SK-N-SH treated with all-trans-retinoic acid at 6 μM for 48 hours (cell line): Measurements from ENCODE around the gene PIK3AP1.

Experiments used
- ATAC-seq: fragments of 200-7000 bp; cut with Tn5 transposase; 3 replicates; pipeline ENCODE4 v1.9.1; 2020; ENCODE audit warnings: mild to moderate bottlenecking, moderate library complexity
- ARNTL ChIP-seq: fragments of 450-650 bp; formaldehyde crosslinking; IDR thresholded peaks from 2 replicates; pipeline ENCODE4 v1.5.0; 2020; ENCODE audit warnings: low read depth, mild to moderate bottlenecking, moderate library complexity, borderline replicate concordance
- BACH2 ChIP-seq: fragments of 250-450 bp; sonication (Bioruptor Pico); IDR thresholded peaks from 2 replicates; pipeline ENCODE4 v1.9.0; 2021; ENCODE audit warnings: mild to moderate bottlenecking, borderline replicate concordance
- CSDC2 ChIP-seq: fragments of 250-450 bp; sonication (Bioruptor Pico); IDR thresholded peaks from 2 replicates; pipeline ENCODE4 v1.5.0; 2020; ENCODE audit warnings: mild to moderate bottlenecking, moderate library complexity
- ESRRG ChIP-seq: fragments of 250-450 bp; sonication (Bioruptor Pico); IDR thresholded peaks from 2 replicates; pipeline ENCODE4 v1.6.1; 2021; ENCODE audit warnings: mild to moderate bottlenecking
- GLIS3 ChIP-seq: fragments of 250-450 bp; sonication (Bioruptor Pico); IDR thresholded peaks from 2 replicates; pipeline ENCODE4 v1.5.0; 2020; ENCODE audit warnings: mild to moderate bottlenecking, moderate library complexity
- ISL1 ChIP-seq: fragments of 250-450 bp; sonication (Bioruptor Pico); IDR thresholded peaks from 2 replicates; pipeline ENCODE4 v2.1.2; 2022; ENCODE audit warnings: mild to moderate bottlenecking, moderate library complexity
- OSR1 ChIP-seq: fragments of 250-450 bp; sonication (Bioruptor Pico); IDR thresholded peaks from 2 replicates; pipeline ENCODE4 v1.8.0; 2022; ENCODE audit warnings: moderate library complexity, mild to moderate bottlenecking, inconsistent platforms
- PPARA ChIP-seq: fragments of 250-450 bp; sonication (Bioruptor Pico); IDR thresholded peaks from 2 replicates; pipeline ENCODE4 v1.5.0; 2020; ENCODE audit warnings: mild to moderate bottlenecking, borderline replicate concordance
- RARB ChIP-seq: fragments of 250-450 bp; sonication (Bioruptor Pico); IDR thresholded peaks from 2 replicates; pipeline ENCODE4 v1.8.0; 2021; ENCODE audit warnings: mild to moderate bottlenecking, moderate library complexity
- TCF4 ChIP-seq: fragments of 250-450 bp; sonication (Bioruptor Pico); IDR thresholded peaks from 2 replicates; pipeline ENCODE4 v1.8.0; 2021; ENCODE audit warnings: mild to moderate bottlenecking, moderate library complexity, borderline replicate concordance
- TOX ChIP-seq: fragments of 250-450 bp; sonication (Bioruptor Pico); IDR thresholded peaks from 2 replicates; pipeline ENCODE4 v1.8.0; 2021; ENCODE audit warnings: mild to moderate bottlenecking, moderate library complexity, borderline replicate concordance
- ZC3H10 ChIP-seq: fragments of 250-450 bp; sonication (Bioruptor Pico); IDR thresholded peaks from 2 replicates; pipeline ENCODE4 v1.5.1; 2021; ENCODE audit warnings: mild to moderate bottlenecking, moderate library complexity
- ZNF565 ChIP-seq: fragments of 450-650 bp; formaldehyde crosslinking; conservative IDR thresholded peaks from 2 replicates; pipeline ENCODE4 v1.5.0; 2020; ENCODE audit warnings: low read depth, mild to moderate bottlenecking, moderate library complexity
- ZNF70 ChIP-seq: fragments of 450-650 bp; formaldehyde crosslinking; IDR thresholded peaks from 2 replicates; pipeline ENCODE4 v1.5.0; 2020; ENCODE audit warnings: mild to moderate bottlenecking, moderate library complexity
- TF ChIP-seq, protein P1 (sequence below): fragments of 250-450 bp; sonication (Bioruptor Pico); IDR thresholded peaks from 2 replicates; pipeline ENCODE4 v1.5.1; 2020; ENCODE audit warnings: low read depth, mild to moderate bottlenecking, moderate library complexity
- TF ChIP-seq, protein P2 (sequence below): fragments of 250-450 bp; sonication (Bioruptor Pico); IDR thresholded peaks from 2 replicates; pipeline ENCODE4 v1.8.0; 2020; ENCODE audit warnings: mild to moderate bottlenecking, moderate library complexity, borderline replicate concordance
- TF ChIP-seq, protein P3 (sequence below): fragments of 250-450 bp; sonication (Bioruptor Pico); IDR thresholded peaks from 2 replicates; pipeline ENCODE4 v1.5.0; 2020; ENCODE audit warnings: mild to moderate bottlenecking, moderate library complexity
- TF ChIP-seq, protein P4 (sequence below): fragments of 250-450 bp; sonication (Bioruptor Pico); IDR thresholded peaks from 2 replicates; pipeline ENCODE4 v1.5.1; 2021; ENCODE audit warnings: mild to moderate bottlenecking, moderate library complexity

The PIK3AP1 gene

DNA sequence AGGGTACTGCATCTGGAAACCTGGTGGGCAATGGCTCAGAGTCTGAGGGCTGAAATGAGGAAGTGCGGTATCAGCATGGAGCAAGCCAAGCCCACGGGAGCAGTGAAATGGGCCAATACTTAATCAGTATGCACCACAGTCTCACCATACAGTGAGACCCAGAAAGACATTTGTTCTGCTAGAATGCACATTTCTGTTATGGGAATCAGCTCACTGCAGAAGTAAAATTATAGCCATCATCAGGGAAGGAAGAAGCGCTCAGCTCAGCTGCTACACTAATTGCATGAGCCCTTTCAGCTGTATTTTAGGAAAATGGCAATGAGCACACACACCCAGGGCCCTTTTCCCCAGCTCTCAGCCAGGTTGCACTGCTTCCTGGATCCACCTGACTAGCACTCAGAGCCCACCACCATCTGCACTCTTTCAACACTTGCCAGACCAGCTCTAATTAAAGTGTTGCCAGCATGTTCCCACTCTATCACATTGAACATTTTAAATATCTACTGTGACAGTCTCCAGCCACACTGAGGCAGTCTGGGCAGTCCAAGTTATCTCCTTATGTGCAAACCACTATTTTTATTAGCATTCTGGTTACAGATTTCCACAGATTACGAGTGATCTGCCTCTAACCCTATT lies 44.2 kb upstream of the PIK3AP1 start:
- ATAC-seq: no peak
- TF ChIP-seq ARNTL (CRISPR knock-in tag) (no peak), PPARA (CRISPR knock-in tag) (no peak), TCF4 (CRISPR knock-in tag) (no peak), GLIS3 (CRISPR knock-in tag) (no peak), ZNF565 (no peak), CSDC2 (CRISPR knock-in tag) (no peak), ESRRG (no peak), OSR1 (CRISPR knock-in tag) (no peak), ISL1 (CRISPR knock-in tag) (no peak), ZNF70 (no peak), TOX (CRISPR knock-in tag) (no peak), RARB (CRISPR knock-in tag) (no peak)
- TF ChIP-seq, protein P1, sequence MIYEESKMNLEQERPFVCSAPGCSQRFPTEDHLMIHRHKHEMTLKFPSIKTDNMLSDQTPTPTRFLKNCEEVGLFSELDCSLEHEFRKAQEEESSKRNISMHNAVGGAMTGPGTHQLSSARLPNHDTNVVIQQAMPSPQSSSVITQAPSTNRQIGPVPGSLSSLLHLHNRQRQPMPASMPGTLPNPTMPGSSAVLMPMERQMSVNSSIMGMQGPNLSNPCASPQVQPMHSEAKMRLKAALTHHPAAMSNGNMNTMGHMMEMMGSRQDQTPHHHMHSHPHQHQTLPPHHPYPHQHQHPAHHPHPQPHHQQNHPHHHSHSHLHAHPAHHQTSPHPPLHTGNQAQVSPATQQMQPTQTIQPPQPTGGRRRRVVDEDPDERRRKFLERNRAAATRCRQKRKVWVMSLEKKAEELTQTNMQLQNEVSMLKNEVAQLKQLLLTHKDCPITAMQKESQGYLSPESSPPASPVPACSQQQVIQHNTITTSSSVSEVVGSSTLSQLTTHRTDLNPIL (CRISPR knock-in tag): no peak
- TF ChIP-seq, protein P2, sequence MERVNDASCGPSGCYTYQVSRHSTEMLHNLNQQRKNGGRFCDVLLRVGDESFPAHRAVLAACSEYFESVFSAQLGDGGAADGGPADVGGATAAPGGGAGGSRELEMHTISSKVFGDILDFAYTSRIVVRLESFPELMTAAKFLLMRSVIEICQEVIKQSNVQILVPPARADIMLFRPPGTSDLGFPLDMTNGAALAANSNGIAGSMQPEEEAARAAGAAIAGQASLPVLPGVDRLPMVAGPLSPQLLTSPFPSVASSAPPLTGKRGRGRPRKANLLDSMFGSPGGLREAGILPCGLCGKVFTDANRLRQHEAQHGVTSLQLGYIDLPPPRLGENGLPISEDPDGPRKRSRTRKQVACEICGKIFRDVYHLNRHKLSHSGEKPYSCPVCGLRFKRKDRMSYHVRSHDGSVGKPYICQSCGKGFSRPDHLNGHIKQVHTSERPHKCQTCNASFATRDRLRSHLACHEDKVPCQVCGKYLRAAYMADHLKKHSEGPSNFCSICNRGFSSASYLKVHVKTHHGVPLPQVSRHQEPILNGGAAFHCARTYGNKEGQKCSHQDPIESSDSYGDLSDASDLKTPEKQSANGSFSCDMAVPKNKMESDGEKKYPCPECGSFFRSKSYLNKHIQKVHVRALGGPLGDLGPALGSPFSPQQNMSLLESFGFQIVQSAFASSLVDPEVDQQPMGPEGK: no peak

DNA sequence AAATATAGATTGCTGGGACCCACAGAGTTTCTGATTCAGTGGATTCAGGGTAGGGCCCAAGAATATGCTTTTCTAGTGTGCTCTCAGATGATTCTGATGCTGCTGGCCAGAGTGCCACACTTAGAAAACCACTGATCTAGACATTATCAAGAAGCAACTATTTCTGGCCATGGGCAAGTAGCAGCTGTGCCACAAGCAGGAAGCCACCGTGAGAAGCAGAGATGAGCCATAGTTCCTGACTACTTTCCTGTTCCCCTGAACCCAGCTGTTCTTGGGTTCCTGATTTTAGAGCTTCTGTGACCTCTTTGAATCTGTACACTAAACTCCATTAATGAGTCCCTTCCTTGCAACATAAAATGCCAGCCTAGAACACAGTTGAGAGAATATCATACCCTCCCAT lies 38.1 kb upstream of the PIK3AP1 start:
- no peak for TF ChIP-seq ZNF70
- no peak for TF ChIP-seq BACH2 (CRISPR knock-in tag)
- TF ChIP-seq TOX (CRISPR knock-in tag): no peak
- TF ChIP-seq ISL1 (CRISPR knock-in tag): no peak
- no peak for TF ChIP-seq ARNTL (CRISPR knock-in tag)
- no peak for TF ChIP-seq ZNF565
- TF ChIP-seq, protein P2: no peak
- no peak for TF ChIP-seq GLIS3 (CRISPR knock-in tag)
- TF ChIP-seq, protein P3, sequence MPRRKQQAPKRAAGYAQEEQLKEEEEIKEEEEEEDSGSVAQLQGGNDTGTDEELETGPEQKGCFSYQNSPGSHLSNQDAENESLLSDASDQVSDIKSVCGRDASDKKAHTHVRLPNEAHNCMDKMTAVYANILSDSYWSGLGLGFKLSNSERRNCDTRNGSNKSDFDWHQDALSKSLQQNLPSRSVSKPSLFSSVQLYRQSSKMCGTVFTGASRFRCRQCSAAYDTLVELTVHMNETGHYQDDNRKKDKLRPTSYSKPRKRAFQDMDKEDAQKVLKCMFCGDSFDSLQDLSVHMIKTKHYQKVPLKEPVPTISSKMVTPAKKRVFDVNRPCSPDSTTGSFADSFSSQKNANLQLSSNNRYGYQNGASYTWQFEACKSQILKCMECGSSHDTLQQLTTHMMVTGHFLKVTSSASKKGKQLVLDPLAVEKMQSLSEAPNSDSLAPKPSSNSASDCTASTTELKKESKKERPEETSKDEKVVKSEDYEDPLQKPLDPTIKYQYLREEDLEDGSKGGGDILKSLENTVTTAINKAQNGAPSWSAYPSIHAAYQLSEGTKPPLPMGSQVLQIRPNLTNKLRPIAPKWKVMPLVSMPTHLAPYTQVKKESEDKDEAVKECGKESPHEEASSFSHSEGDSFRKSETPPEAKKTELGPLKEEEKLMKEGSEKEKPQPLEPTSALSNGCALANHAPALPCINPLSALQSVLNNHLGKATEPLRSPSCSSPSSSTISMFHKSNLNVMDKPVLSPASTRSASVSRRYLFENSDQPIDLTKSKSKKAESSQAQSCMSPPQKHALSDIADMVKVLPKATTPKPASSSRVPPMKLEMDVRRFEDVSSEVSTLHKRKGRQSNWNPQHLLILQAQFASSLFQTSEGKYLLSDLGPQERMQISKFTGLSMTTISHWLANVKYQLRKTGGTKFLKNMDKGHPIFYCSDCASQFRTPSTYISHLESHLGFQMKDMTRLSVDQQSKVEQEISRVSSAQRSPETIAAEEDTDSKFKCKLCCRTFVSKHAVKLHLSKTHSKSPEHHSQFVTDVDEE (CRISPR knock-in tag): no peak
- TF ChIP-seq, protein P4, sequence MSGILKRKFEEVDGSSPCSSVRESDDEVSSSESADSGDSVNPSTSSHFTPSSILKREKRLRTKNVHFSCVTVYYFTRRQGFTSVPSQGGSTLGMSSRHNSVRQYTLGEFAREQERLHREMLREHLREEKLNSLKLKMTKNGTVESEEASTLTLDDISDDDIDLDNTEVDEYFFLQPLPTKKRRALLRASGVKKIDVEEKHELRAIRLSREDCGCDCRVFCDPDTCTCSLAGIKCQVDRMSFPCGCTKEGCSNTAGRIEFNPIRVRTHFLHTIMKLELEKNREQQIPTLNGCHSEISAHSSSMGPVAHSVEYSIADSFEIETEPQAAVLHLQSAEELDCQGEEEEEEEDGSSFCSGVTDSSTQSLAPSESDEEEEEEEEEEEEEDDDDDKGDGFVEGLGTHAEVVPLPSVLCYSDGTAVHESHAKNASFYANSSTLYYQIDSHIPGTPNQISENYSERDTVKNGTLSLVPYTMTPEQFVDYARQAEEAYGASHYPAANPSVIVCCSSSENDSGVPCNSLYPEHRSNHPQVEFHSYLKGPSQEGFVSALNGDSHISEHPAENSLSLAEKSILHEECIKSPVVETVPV (CRISPR knock-in tag): no peak
- TF ChIP-seq, protein P1 (CRISPR knock-in tag): no peak
- TF ChIP-seq OSR1 (CRISPR knock-in tag): no peak
- TF ChIP-seq CSDC2 (CRISPR knock-in tag): no peak
- no peak for TF ChIP-seq ZC3H10 (CRISPR knock-in tag)
- no peak for TF ChIP-seq TCF4 (CRISPR knock-in tag)
- TF ChIP-seq RARB (CRISPR knock-in tag): no peak
- no peak for TF ChIP-seq ESRRG
- ATAC-seq: no peak
